ENCODE measurements around the gene SNX19.
A peak's percentile ranks its signal among the peaks of the same experiment; 100 is the strongest.
"Not testable (repeated sequence)": the region's sequence is repeated elsewhere in the genome, so short reads cannot be mapped to it uniquely, and the experiment has no call there.

The SNX19 gene

GRCh38 chr11:130916238-130916855 lies at the start of gene SNX19:
Gene SNX19, minus strand, starts transcription at chr11:130916479. Its CDS starts 540 bp downstream, at chr11:130915939.
- peak; percentile 85 for DNase-seq (ENCODE audit: low read depth)

GRCh38 chr11:130964058-130964792 lies 47.9 kb upstream of the SNX19 start:
- no peak for DNase-seq (ENCODE audit: low read depth)

GRCh38 chr11:130947889-130948288 lies 31.6 kb upstream of the SNX19 start:
- no peak for DNase-seq (ENCODE audit: low read depth)

GRCh38 chr11:130947481-130947880 lies 31.2 kb upstream of the SNX19 start:
- no peak for DNase-seq (ENCODE audit: low read depth)

GRCh38 chr11:130947058-130947457 lies 30.8 kb upstream of the SNX19 start:
- no peak for DNase-seq (ENCODE audit: low read depth)

- no peak for DNase-seq (ENCODE audit: low read depth)
Observed at GRCh38 chr11:130945896-130946295, 29.6 kb upstream of the SNX19 start.

GRCh38 chr11:130940706-130941105 lies 24.4 kb upstream of the SNX19 start:
- DNase-seq (ENCODE audit: low read depth), result no peak

- DNase-seq (ENCODE audit: low read depth), result no peak
Observed at GRCh38 chr11:130937051-130937450, 20.8 kb upstream of the SNX19 start.

- no peak for DNase-seq (ENCODE audit: low read depth)
Observed at GRCh38 chr11:130932086-130932712, 15.9 kb upstream of the SNX19 start.

- DNase-seq (ENCODE audit: low read depth), result no peak
Observed at GRCh38 chr11:130924750-130925149, 8.5 kb upstream of the SNX19 start.

- not testable (repeated sequence) for DNase-seq (ENCODE audit: low read depth)
Observed at GRCh38 chr11:130920612-130921011, 4.3 kb upstream of the SNX19 start.

- DNase-seq (ENCODE audit: low read depth), result no peak
Observed at GRCh38 chr11:130918081-130918480, 1.8 kb upstream of the SNX19 start.

GRCh38 chr11:130916910-130917309 lies 631 bp upstream of the SNX19 start:
- no peak for DNase-seq (ENCODE audit: low read depth)

- DNase-seq (ENCODE audit: low read depth), result no peak
Observed at GRCh38 chr11:130915603-130916237, 559 bp downstream of the SNX19 start.

- DNase-seq (ENCODE audit: low read depth), result no peak
Observed at GRCh38 chr11:130913268-130913667, 3.0 kb downstream of the SNX19 start.

GRCh38 chr11:130912552-130912951 lies 3.7 kb downstream of the SNX19 start:
- DNase-seq (ENCODE audit: low read depth), result no peak

- no peak for DNase-seq (ENCODE audit: low read depth)
Observed at GRCh38 chr11:130911306-130911705, 5.0 kb downstream of the SNX19 start.

GRCh38 chr11:130909650-130910049 lies 6.6 kb downstream of the SNX19 start:
- no peak for DNase-seq (ENCODE audit: low read depth)

GRCh38 chr11:130908770-130909625 lies 7.3 kb downstream of the SNX19 start:
- DNase-seq (ENCODE audit: low read depth), result no peak

GRCh38 chr11:130908061-130908460 lies 8.2 kb downstream of the SNX19 start:
- no peak for DNase-seq (ENCODE audit: low read depth)

GRCh38 chr11:130907229-130907628 lies 9.1 kb downstream of the SNX19 start:
- no peak for DNase-seq (ENCODE audit: low read depth)

GRCh38 chr11:130906616-130907015 lies 9.7 kb downstream of the SNX19 start:
- DNase-seq (ENCODE audit: low read depth), result no peak

Data from CMK (cell line).